SK-N-MC (cell line): ENCODE measurements around the gene NR2C2.

Source experiments
- DNase-seq: peaks from one replicate; pipeline ENCODE4 v3.0.0-alpha.2; 2011; ENCODE audit warnings: low read depth, low spot score
- H3K27ac ChIP-seq: fragments of 200-600 bp; sonication (generic); 2 replicates; pipeline ENCODE4 v1.5.1; 2016; ENCODE audit warnings: mixed run types
- H3K36me3 ChIP-seq: fragments of 200-600 bp; sonication (generic); 2 replicates; pipeline ENCODE4 v1.6.1; 2017; ENCODE audit warnings: antibody characterized with exemption, low read length, mixed read lengths; ENCODE audit not compliant: insufficient read depth
- H3K4me3 ChIP-seq: fragments of 200-600 bp; sonication (generic); 2 replicates; pipeline ENCODE4 v1.5.1; 2016
- H3K9ac ChIP-seq: fragments of 200-600 bp; sonication (generic); 2 replicates; pipeline ENCODE4 v1.8.0; 2017; ENCODE audit warnings: mixed run types, mixed read lengths; ENCODE audit not compliant: insufficient read length
- H3K9me3 ChIP-seq: fragments of 200-600 bp; sonication (generic); 2 replicates; pipeline ENCODE4 v1.6.1; 2017; ENCODE audit warnings: low read depth, mild to moderate bottlenecking, antibody characterized with exemption, low read length, moderate library complexity, mixed read lengths
- EZH2 ChIP-seq: fragments of 200-600 bp; sonication (generic); IDR thresholded peaks from one replicate; pipeline ENCODE4 v1.6.1; 2017; ENCODE audit warnings: antibody characterized with exemption
- FOXP2 ChIP-seq: optimal IDR thresholded peaks from 2 replicates; pipeline ENCODE3; 2011; ENCODE audit warnings: mild to moderate bottlenecking, moderate library complexity; ENCODE audit not compliant: insufficient read depth; ENCODE audit errors: extremely low read length, control extremely low read depth
- POLR2AphosphoS5 ChIP-seq: IDR thresholded peaks from 2 replicates; pipeline ENCODE4 v1.6.1; 2012; ENCODE audit warnings: mild to moderate bottlenecking, low read depth, low read length, borderline replicate concordance

NR2C2 gene

DNA sequence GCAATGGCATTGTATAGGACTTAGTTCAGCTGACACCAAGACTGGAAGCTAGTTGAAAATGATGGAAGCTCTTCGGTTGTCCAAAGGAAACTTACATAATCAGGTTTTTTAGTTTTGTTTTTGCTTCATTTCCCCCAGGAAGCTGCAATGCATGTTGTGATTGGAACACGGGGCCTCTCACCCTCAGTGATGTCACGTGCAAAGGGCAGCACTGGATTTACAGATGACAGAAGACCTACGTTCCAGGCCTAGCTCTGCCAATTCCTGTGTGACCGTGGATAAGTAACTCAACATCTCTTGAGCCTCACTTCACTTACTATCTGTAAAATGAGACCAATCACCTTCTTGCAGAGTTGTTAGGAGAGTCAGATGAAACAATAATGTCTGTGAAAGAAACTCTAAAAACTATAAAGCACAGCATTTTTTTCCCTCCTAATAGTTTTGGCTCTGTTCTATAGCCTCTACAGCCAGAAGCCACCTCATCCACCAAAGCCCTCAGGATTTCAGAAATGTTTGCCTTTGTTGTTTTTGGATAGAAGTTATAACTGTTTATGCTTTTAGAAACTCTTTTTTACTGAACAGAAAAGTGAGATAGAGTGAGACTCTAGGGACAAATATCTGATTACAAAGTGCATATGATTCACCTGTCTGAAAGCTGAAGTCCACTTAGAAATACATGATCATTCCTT lies 146.9 kb downstream of the NR2C2 start:
- no peak for DNase-seq
- H3K4me3 ChIP-seq = no peak overlapping the region
- H3K9ac ChIP-seq = no peak overlapping the region
- no peaks in the 10 kb centered on the region for H3K9me3 ChIP-seq
- TF ChIP-seq POLR2AphosphoS5 (no peak), FOXP2 (no peak), EZH2 (no peak)
- peaks cover 18% of the 10 kb centered on the region; the same call in 1 of the 2 replicates for H3K36me3 ChIP-seq
- no peak overlapping the region for H3K27ac ChIP-seq

- H3K4me3 ChIP-seq = no peak overlapping the region
- peaks cover 16% of the 10 kb centered on the region; the same call in 1 of the 2 replicates for H3K36me3 ChIP-seq
- H3K27ac ChIP-seq = no peak overlapping the region
- H3K9ac ChIP-seq = no peak overlapping the region
- TF ChIP-seq EZH2 = no peak
- no peak for TF ChIP-seq POLR2AphosphoS5
- no peak for TF ChIP-seq FOXP2
- no peak for DNase-seq
- no peaks in the 10 kb centered on the region for H3K9me3 ChIP-seq
These were observed 148.7 kb downstream of the NR2C2 start for GRCh38 chr3:15096046-15096445.

GRCh38 chr3:15097891-15098290 lies 150.5 kb downstream of the NR2C2 start:
- peaks cover 16% of the 10 kb centered on the region; the same call in 1 of the 2 replicates for H3K36me3 ChIP-seq
- H3K9ac ChIP-seq = peak overlapping the region; percentile 86
- H3K9me3 ChIP-seq = no peaks in the 10 kb centered on the region
- no peak for TF ChIP-seq POLR2AphosphoS5
- no peak for TF ChIP-seq FOXP2
- TF ChIP-seq EZH2 = no peak
- H3K4me3 ChIP-seq = peak overlapping the region; percentile 86
- no peak overlapping the region for H3K27ac ChIP-seq
- no peak for DNase-seq
